ENCODE measurements around the gene TCP11.

Gene TCP11

GRCh38 chr6:35178012-35178411 is 36.9 kb upstream of the TCP11 start:
- TF ChIP-seq CTCF (IDR thresholded peaks at IDR 0.05; ENCODE audit: borderline replicate concordance, insufficient read depth, low read depth, low read length) = no peak
- H3K4me3 ChIP-seq (ENCODE audit: low read depth, low read length) = no peak overlapping the region

GRCh38 chr6:35177596-35177995 is 36.5 kb upstream of the TCP11 start:
- no peak for TF ChIP-seq CTCF (IDR thresholded peaks at IDR 0.05; ENCODE audit: borderline replicate concordance, insufficient read depth, low read depth, low read length)
- H3K4me3 ChIP-seq (ENCODE audit: low read depth, low read length) = no peak overlapping the region

- no peak overlapping the region for H3K4me3 ChIP-seq (ENCODE audit: low read depth, low read length)
- TF ChIP-seq CTCF (IDR thresholded peaks at IDR 0.05; ENCODE audit: borderline replicate concordance, insufficient read depth, low read depth, low read length) = no peak
Measured at GRCh38 chr6:35177157-35177556, 36.0 kb upstream of the TCP11 start.

- no peak for TF ChIP-seq CTCF (IDR thresholded peaks at IDR 0.05; ENCODE audit: borderline replicate concordance, insufficient read depth, low read depth, low read length)
- no peak overlapping the region for H3K4me3 ChIP-seq (ENCODE audit: low read depth, low read length)
Measured at GRCh38 chr6:35176301-35177024, 35.3 kb upstream of the TCP11 start.

- no peak for TF ChIP-seq CTCF (IDR thresholded peaks at IDR 0.05; ENCODE audit: borderline replicate concordance, insufficient read depth, low read depth, low read length)
- H3K4me3 ChIP-seq (ENCODE audit: low read depth, low read length) = no peak overlapping the region
Measured at GRCh38 chr6:35174501-35174900, 33.4 kb upstream of the TCP11 start.

GRCh38 chr6:35174088-35174434 is 32.9 kb upstream of the TCP11 start:
- H3K4me3 ChIP-seq (ENCODE audit: low read depth, low read length) = no peak overlapping the region
- no peak for TF ChIP-seq CTCF (IDR thresholded peaks at IDR 0.05; ENCODE audit: borderline replicate concordance, insufficient read depth, low read depth, low read length)

- H3K4me3 ChIP-seq (ENCODE audit: low read depth, low read length) = no peak overlapping the region
- no peak for TF ChIP-seq CTCF (IDR thresholded peaks at IDR 0.05; ENCODE audit: borderline replicate concordance, insufficient read depth, low read depth, low read length)
Measured at GRCh38 chr6:35173427-35174087, 32.4 kb upstream of the TCP11 start.

Data from GM12875 (cell line).